ENCODE data around the gene PIAS4. TPM values are rescaled to one million over a fixed set of nuclear protein-coding genes. Genes with fewer than 3 reads are reported as not detected.
"Not testable (repeated sequence)": the region's sequence is repeated elsewhere in the genome, so short reads cannot be mapped to it uniquely, and the experiment has no call there.

Gene PIAS4
- total RNA-seq, 1 donor from 2014 or later, result 26.0 TPM

- H3K4me3 Mint-ChIP-seq (ENCODE audit: unreplicated experiment), result no peak overlapping the region
- FAIRE-seq (no peak), DNase-seq (ENCODE audit: low read depth) (no peak)
- H3K9me3 Mint-ChIP-seq (ENCODE audit: unreplicated experiment), result no peaks in the 10 kb centered on the region
- peaks cover 3% of the 10 kb centered on the region for H3K36me3 Mint-ChIP-seq (ENCODE audit: low read depth, unreplicated experiment)
- no peak overlapping the region for H3K4me3 ChIP-seq (ENCODE audit: insufficient read depth, low read depth, low read length)
- H3K79me2 ChIP-seq (ENCODE audit: insufficient read depth, low read length), result peaks cover 77% of the 10 kb centered on the region
- H4K20me1 ChIP-seq (ENCODE audit: insufficient read depth, low read length), result peaks cover 68% of the 10 kb centered on the region
- no peaks in the 10 kb centered on the region for H3K9me3 ChIP-seq (ENCODE audit: insufficient read depth, low read depth, low read length)
- peaks cover 10% of the 10 kb centered on the region for H3K4me1 Mint-ChIP-seq (ENCODE audit: low read depth, unreplicated experiment)
- H3K4me2 ChIP-seq (ENCODE audit: low read length), result no peak overlapping the region
- H3K4me1 ChIP-seq (ENCODE audit: insufficient read depth, low read length), result peaks cover 13% of the 10 kb centered on the region
- H3K27me3 Mint-ChIP-seq (ENCODE audit: low read depth, unreplicated experiment), result no peaks in the 10 kb centered on the region
- no peak overlapping the region for H3K27ac ChIP-seq (ENCODE audit: low read depth, low read length)
- no peaks in the 10 kb centered on the region for H3K27me3 ChIP-seq (ENCODE audit: insufficient read depth, low read length)
- TF ChIP-seq CTCF (IDR thresholded peaks at IDR 0.05; ENCODE audit: insufficient read depth, low read depth, low read length) (no peak), EZH2 (IDR thresholded peaks at IDR 0.05; ENCODE audit: insufficient read depth, low read length) (no peak)
- H3K36me3 ChIP-seq (ENCODE audit: insufficient read depth, low read length), result no peaks in the 10 kb centered on the region
- H3K9ac ChIP-seq (ENCODE audit: low read length), result no peak overlapping the region
- H2AFZ ChIP-seq (ENCODE audit: low read depth, low read length), result no peak overlapping the region
- no peak overlapping the region for H3K27ac Mint-ChIP-seq (ENCODE audit: unreplicated experiment)
Observed at GRCh38 chr19:4010808-4011110, 3.2 kb downstream of the PIAS4 start.

GRCh38 chr19:4011430-4011829 lies 3.9 kb downstream of the PIAS4 start:
- DNase-seq (ENCODE audit: low read depth); H3K4me3 Mint-ChIP-seq (ENCODE audit: unreplicated experiment); H3K9me3 Mint-ChIP-seq (ENCODE audit: unreplicated experiment); H3K27ac Mint-ChIP-seq (ENCODE audit: unreplicated experiment); H3K27me3 ChIP-seq (ENCODE audit: insufficient read depth, low read length); H3K4me2 ChIP-seq (ENCODE audit: low read length); H3K36me3 ChIP-seq (ENCODE audit: insufficient read depth, low read length); H3K27ac ChIP-seq (ENCODE audit: low read depth, low read length); H3K27me3 Mint-ChIP-seq (ENCODE audit: low read depth, unreplicated experiment); H3K36me3 Mint-ChIP-seq (ENCODE audit: low read depth, unreplicated experiment); H2AFZ ChIP-seq (ENCODE audit: low read depth, low read length); H3K4me3 ChIP-seq (ENCODE audit: insufficient read depth, low read depth, low read length); H3K9me3 ChIP-seq (ENCODE audit: insufficient read depth, low read depth, low read length); FAIRE-seq; H3K9ac ChIP-seq (ENCODE audit: low read length): not testable (repeated sequence)
- Histone ChIP-seq H3K79me2 (ENCODE audit: insufficient read depth, low read length) (peaks cover 84% of the 10 kb centered on the region), H4K20me1 (ENCODE audit: insufficient read depth, low read length) (peaks cover 75% of the 10 kb centered on the region), H3K4me1 (ENCODE audit: insufficient read depth, low read length) (peaks cover 13% of the 10 kb centered on the region)
- H3K4me1 Mint-ChIP-seq (ENCODE audit: low read depth, unreplicated experiment), result peaks cover 10% of the 10 kb centered on the region

GRCh38 chr19:4012092-4012974 lies 4.8 kb downstream of the PIAS4 start:
- Histone ChIP-seq H3K4me3 (ENCODE audit: insufficient read depth, low read depth, low read length) (no peak overlapping the region), H3K27ac (ENCODE audit: low read depth, low read length) (no peak overlapping the region), H3K4me1 (ENCODE audit: insufficient read depth, low read length) (peaks cover 11% of the 10 kb centered on the region), H2AFZ (ENCODE audit: low read depth, low read length) (no peak overlapping the region), H3K27me3 (ENCODE audit: insufficient read depth, low read length) (no peaks in the 10 kb centered on the region), H3K9me3 (ENCODE audit: insufficient read depth, low read depth, low read length) (no peaks in the 10 kb centered on the region), H4K20me1 (ENCODE audit: insufficient read depth, low read length) (peaks cover 84% of the 10 kb centered on the region), H3K4me2 (ENCODE audit: low read length) (no peak overlapping the region), H3K9ac (ENCODE audit: low read length) (no peak overlapping the region), H3K79me2 (ENCODE audit: insufficient read depth, low read length) (peaks cover 93% of the 10 kb centered on the region), H3K36me3 (ENCODE audit: insufficient read depth, low read length) (no peaks in the 10 kb centered on the region)
- Mint-ChIP-seq H3K4me3 (ENCODE audit: unreplicated experiment) (no peak overlapping the region), H3K27me3 (ENCODE audit: low read depth, unreplicated experiment) (no peaks in the 10 kb centered on the region), H3K4me1 (ENCODE audit: low read depth, unreplicated experiment) (peaks cover 10% of the 10 kb centered on the region), H3K36me3 (ENCODE audit: low read depth, unreplicated experiment) (peaks cover 1% of the 10 kb centered on the region), H3K27ac (ENCODE audit: unreplicated experiment) (no peak overlapping the region), H3K9me3 (ENCODE audit: unreplicated experiment) (no peaks in the 10 kb centered on the region)
- TF ChIP-seq CTCF (IDR thresholded peaks at IDR 0.05; ENCODE audit: insufficient read depth, low read depth, low read length), result no peak
- TF ChIP-seq EZH2 (IDR thresholded peaks at IDR 0.05; ENCODE audit: insufficient read depth, low read length), result no peak
- no peak for FAIRE-seq
- no peak for DNase-seq (ENCODE audit: low read depth)

All from astrocyte (in vitro differentiated cells and primary cell).